K562 (cell line): Measurements from ENCODE around the gene KCTD11. TPM values are rescaled to one million over a fixed set of nuclear protein-coding genes. Genes with fewer than 3 reads are reported as not detected.
A peak's percentile ranks its signal among the peaks of the same experiment; 100 is the strongest.

ENCODE experiments used
- ATAC-seq: fragments of 200-7000 bp; cut with Tn5 transposase; 3 replicates; pipeline ENCODE4 v1.9.1; 2020; ENCODE audit warnings: moderate library complexity
- BruUV-seq: library from RNA; stranded (reverse); fragments of 400-500 nt; replicated peaks from 2 replicates; lab custom pipeline; 2021; lab: Mats Ljungman, UMichigan
- CTCF ChIA-PET: fragments of 300-600 bp; formaldehyde crosslinking; extraction: SDS; loops from one replicate; lab custom pipeline; 2021; ENCODE audit warnings: low intra/inter-chr PET ratio; lab: Yijun Ruan, JAX
- POLR2A ChIA-PET: fragments of 300-600, 350-650 bp; sonication (Branson Sonifier 250); formaldehyde crosslinking; extraction: SDS; loops from one replicate; lab custom pipeline; 2021; ENCODE audit warnings: antibody characterized with exemption, inconsistent platforms; lab: Yijun Ruan, JAX
- DNase-seq, 4 experiments: peaks; one replicate each; pipeline versions ENCODE4 v3.0.0 to v3.0.0-alpha.2; 2011 to 2018; ENCODE audit warnings: low spot score in 3 of 4, mixed read lengths in 3 of 4; ENCODE audit errors: extremely low read depth in 1 of 4
- FAIRE-seq: peaks from 2 replicates; lab custom pipeline; 2011; peaks lifted over from hg19 to GRCh38; lab: Jason Lieb, UNC
- H2AFZ ChIP-seq: 2 replicates; pipeline ENCODE4 v1.6.0; 2011; ENCODE audit warnings: low read depth, low read length, control low read depth, inconsistent platforms
- H3K27ac ChIP-seq: fragments of 200-600 bp; 3 replicates; pipeline ENCODE4 v1.8.0; 2011; ENCODE audit warnings: low read depth, mild to moderate bottlenecking, control low read depth, inconsistent platforms, low read length, moderate library complexity, mixed read lengths; ENCODE audit errors: extremely low read depth
- H3K27me3 ChIP-seq, 2 experiments: fragments of 300-600 bp in 1 of 2; 2 replicates in 1 of 2; 3 replicates in 1 of 2; pipeline versions ENCODE4 v1.6.0 to v1.8.0; 2011; ENCODE audit warnings: inconsistent platforms in 2 of 2, low read length in 2 of 2, mild to moderate bottlenecking in 1 of 2, mixed read lengths in 1 of 2, moderate library complexity in 1 of 2; ENCODE audit not compliant: control insufficient read depth in 2 of 2, insufficient read depth in 2 of 2
- H3K36me3 ChIP-seq: fragments of 300-600 bp; 3 replicates; pipeline ENCODE4 v1.8.0; 2011; ENCODE audit warnings: mild to moderate bottlenecking, low read length, inconsistent platforms; ENCODE audit not compliant: control insufficient read depth, insufficient read depth
- H3K4me1 ChIP-seq, 2 experiments: fragments of 200-600 bp in 1 of 2; replicated peaks in 1 of 2; 2 replicates in 1 of 2; 3 replicates in 1 of 2; pipeline versions ENCODE4 v1.5.1 to v1.8.0; 2011; ENCODE audit warnings: inconsistent platforms in 2 of 2, low read length in 2 of 2, mild to moderate bottlenecking in 1 of 2, mixed read lengths in 1 of 2, moderate library complexity in 1 of 2; ENCODE audit not compliant: control insufficient read depth in 2 of 2, insufficient read depth in 2 of 2
- H3K4me2 ChIP-seq: 2 replicates; pipeline ENCODE4 v1.6.1; 2011; ENCODE audit warnings: low read length, control low read depth, inconsistent platforms, mixed read lengths; ENCODE audit not compliant: insufficient read depth
- H3K4me3 ChIP-seq: fragments of 200-600 bp; sonication (generic), shearing (Covaris generic); 2 replicates; pipeline ENCODE4 v1.5.1; 2016; ENCODE audit warnings: control low read depth, inconsistent platforms
- H3K79me2 ChIP-seq: fragments of 200-600 bp; 3 replicates; pipeline ENCODE4 v1.8.0; 2011; ENCODE audit warnings: low read length, inconsistent platforms; ENCODE audit not compliant: control insufficient read depth, insufficient read depth
- H3K9ac ChIP-seq, 2 experiments: 2 replicates each; pipeline versions ENCODE4 v1.6.0 to v1.6.1; 2011; ENCODE audit warnings: low read depth in 2 of 2, low read length in 2 of 2, control low read depth in 1 of 2, inconsistent platforms in 1 of 2, mild to moderate bottlenecking in 1 of 2, mixed read lengths in 1 of 2; ENCODE audit not compliant: insufficient read depth in 1 of 2
- H3K9me1 ChIP-seq: one replicate; pipeline ENCODE4 v1.6.0; 2011; ENCODE audit warnings: inconsistent platforms, mild to moderate bottlenecking, low read length, moderate library complexity; ENCODE audit not compliant: control insufficient read depth, insufficient read depth
- H3K9me3 ChIP-seq: replicated peaks from 2 replicates; pipeline ENCODE4 v1.5.1; 2011; ENCODE audit warnings: low read depth, low read length, inconsistent platforms; ENCODE audit not compliant: control insufficient read depth, insufficient read depth
- H4K20me1 ChIP-seq: replicated peaks from 2 replicates; pipeline ENCODE4 v1.6.1; 2011; ENCODE audit warnings: low read length, inconsistent platforms, mixed read lengths; ENCODE audit not compliant: control insufficient read depth, insufficient read depth
- CBFA2T3 ChIP-seq: fragments of 450-650 bp; IDR thresholded peaks from 2 replicates; pipeline ENCODE4 v1.6.1; 2017
- CBX1 ChIP-seq: sonication (generic); IDR thresholded peaks from 2 replicates; pipeline ENCODE4 v1.6.1; 2016; ENCODE audit warnings: antibody characterized with exemption, low read depth, mild to moderate bottlenecking
- POLR2G ChIP-seq: fragments of 200-400 bp; formaldehyde crosslinking; IDR thresholded peaks from 2 replicates; pipeline ENCODE4 v1.6.1; 2017; ENCODE audit warnings: low read depth, mild to moderate bottlenecking, antibody characterized with exemption, low read length, moderate library complexity
- RB1 ChIP-seq: fragments of 450-650 bp; IDR thresholded peaks from 2 replicates; pipeline ENCODE4 v1.6.1; 2017; ENCODE audit warnings: low read depth, mild to moderate bottlenecking
- SMAD2 ChIP-seq: fragments of 150-350 bp; IDR thresholded peaks from 2 replicates; pipeline ENCODE4 v1.6.1; 2014; ENCODE audit warnings: low read depth, mild to moderate bottlenecking, low read length
- SUPT5H ChIP-seq: fragments of 450-650 bp; IDR thresholded peaks from 2 replicates; pipeline ENCODE4 v1.6.1; 2016
- TBP ChIP-seq: optimal IDR thresholded peaks from 2 replicates; pipeline ENCODE3; 2011; ENCODE audit warnings: low read depth, low read length, improper control_type of control experiment
- WGBS: fragments of 100-300 bp; shearing (Covaris generic); methylation state at CpG from one replicate; pipeline ENCODE4 v1.1.6; 2016; ENCODE audit warnings: low coverage, mixed read lengths; ENCODE audit not compliant: insufficient coverage; ENCODE audit errors: missing lambda C conversion rate; 5-methylcytosine and 5-hydroxymethylcytosine counted together
- in situ Hi-C: fragments of 300-500 bp; cut with MboI; formaldehyde crosslinking; loops from 4 replicates; pipeline ENCODE4 v1.15.0; 2018; ENCODE audit warnings: inconsistent platforms, mixed read lengths
- intact Hi-C: fragments of 100-400 bp; cut with micrococcal nuclease; formaldehyde crosslinking; loops from 2 replicates; pipeline ENCODE4 v1.14.2; 2022
- polyA plus RNA-seq, 8 experiments: library from polyadenylated mRNA; depleted of rRNA in 4 of 8; stranded (reverse) in 5 of 8; unstranded in 3 of 8; fragments of >200 nt; fragmentation: Nextera tagmentation in 2 of 8; fragmentation: Illumina TruSeq in 1 of 8; extraction: Ambion mirVana in 2 of 8; extraction: Trizol in 1 of 8; gene quantifications; 2 replicates each; pipeline versions ENCODE4 v1.2.1 to v1.2.3, GENCODE V29; 2011 to 2014; ENCODE audit warnings: inconsistent platforms in 1 of 8, missing spikeins in 1 of 8
- total RNA-seq, 7 experiments: library from RNA; depleted of rRNA in 6 of 7; stranded (reverse); fragments of >200 nt in 6 of 7; fragmentation: Illumina TruSeq in 2 of 7; extraction: Trizol in 2 of 7; gene quantifications; 2 replicates each; pipeline versions ENCODE4 v1.2.1 to v1.2.3, GENCODE V29; 2011 to 2021; ENCODE audit warnings: low replicate concordance in 1 of 7

Gene KCTD11
- total and polyA plus RNA-seq, 9 of the 15 experiments (the other 6 are each of a cell fraction or from before 2014, with no cell fraction given), result 0.01 to 3.2 (median 2.5) TPM; not detected in 1

DNA sequence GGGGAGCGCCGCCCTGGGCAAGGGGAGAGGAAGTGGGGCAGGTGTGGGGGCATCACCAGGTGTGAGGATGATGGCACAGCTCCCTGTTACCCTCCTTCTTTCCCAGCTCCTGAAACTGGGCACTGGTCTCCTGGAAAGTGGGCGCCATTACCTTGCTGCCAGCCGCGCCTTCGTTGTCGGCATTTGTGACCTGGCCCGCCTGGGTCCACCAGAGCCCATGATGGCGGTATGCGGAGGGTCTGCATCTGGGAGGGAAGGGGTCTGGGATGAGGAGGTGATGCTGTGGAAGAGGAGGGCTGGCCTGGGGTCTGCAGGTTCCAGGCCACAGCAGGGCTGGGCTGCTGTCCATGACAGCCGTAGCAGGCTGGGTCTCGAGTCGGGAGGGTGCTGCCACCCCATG lies 10.1 kb upstream of the KCTD11 start:
- H4K20me1 ChIP-seq, result no peaks in the 10 kb centered on the region
- H3K27ac ChIP-seq, result no peak overlapping the region
- H3K27me3 ChIP-seq, result no peaks in the 10 kb centered on the region
- peaks cover 0 to 16% of the 10 kb centered on the region in 2 experiments; a peak in 2 of 5 replicates for H3K4me1 ChIP-seq
- no peak for ATAC-seq
- BruUV-seq, result no TSS peak
- H3K4me3 ChIP-seq, result no peak overlapping the region
- H3K9ac ChIP-seq, result 0 out of 4 replicates have a peak overlapping the region, but pooled peaks of 1 of the 2 experiments have one; percentile 4
- intact Hi-C loops, result no loop called here
- H3K4me2 ChIP-seq, result no peak overlapping the region
- H3K9me3 ChIP-seq, result no peaks in the 10 kb centered on the region
- TF ChIP-seq CBFA2T3 (no peak), RB1 (no peak)
- DNase-seq, result no peak
- ChIA-PET POLR2A (interaction anchor here (1.2 kb wide), 1 partner anchor 12 kb away, joined by 3 read pairs; no protein-coding TSS in a partner anchor), CTCF (no interaction called here)
- H3K79me2 ChIP-seq, result no peaks in the 10 kb centered on the region
- no peak for FAIRE-seq
- no peaks in the 10 kb centered on the region for H3K9me1 ChIP-seq
- in situ Hi-C loops, result loop anchor here (5.0 kb wide), 1 partner anchor 60 kb away; the partner anchor contains the start of gene SLC2A4
- no peaks in the 10 kb centered on the region for H3K36me3 ChIP-seq
- H2AFZ ChIP-seq, result no peak overlapping the region
- 59% methylated on average over 8 of the region's 13 CpGs for WGBS

GRCh38 chr17:7343250-7343649 lies 8.7 kb upstream of the KCTD11 start:
- Histone ChIP-seq H2AFZ (no peak overlapping the region), H3K9ac (no peak overlapping the region), H3K9me1 (no peaks in the 10 kb centered on the region), H3K4me2 (no peak overlapping the region), H3K36me3 (no peaks in the 10 kb centered on the region), H3K9me3 (no peaks in the 10 kb centered on the region), H3K79me2 (no peaks in the 10 kb centered on the region), H3K4me3 (no peak overlapping the region), H3K27ac (no peak overlapping the region), H3K27me3 (no peaks in the 10 kb centered on the region), H3K4me1 (peaks cover 0 to 26% of the 10 kb centered on the region in 2 experiments; a peak in 2 of 5 replicates), H4K20me1 (no peaks in the 10 kb centered on the region)
- intact Hi-C loops (no loop called here), in situ Hi-C loops (loop anchor here (5.0 kb wide), 1 partner anchor 61 kb away; the partner anchor contains the start of gene SLC2A4)
- DNase-seq, result no peak
- BruUV-seq, result no TSS peak
- TF ChIP-seq POLR2G (0 out of 2 replicates have a peak, but pooled peaks have one; percentile 11), SUPT5H (no peak), SMAD2 (no peak), TBP (no peak), CBX1 (no peak)
- 69% methylated on average over 10 of the region's 15 CpGs for WGBS
- no peak for FAIRE-seq
- no peak for ATAC-seq
- POLR2A ChIA-PET, result interaction anchor here (0.7 to 1.2 kb wide), 4 partner anchors 8 to 344 kb away, joined by 3 to 4 read pairs (median 3); partner anchors contain the start of genes PLSCR3 and TP53
- CTCF ChIA-PET, result interaction anchor here (3.8 kb wide), 1 partner anchor 63 kb away, joined by 32 read pairs; the partner anchor contains the start of gene SLC2A4
